ENCODE measurements around the gene CEP57L1.

- no peak for TF ChIP-seq MLLT1 (IDR thresholded peaks at IDR 0.05)
- TF ChIP-seq BACH1 (IDR thresholded peaks at IDR 0.05; ENCODE audit: borderline replicate concordance) = no peak
- no peak for TF ChIP-seq NFYA (IDR thresholded peaks at IDR 0.05; ENCODE audit: borderline replicate concordance, low read depth, low read length)
- TF ChIP-seq POLR2AphosphoS5 (IDR thresholded peaks at IDR 0.05; ENCODE audit: low read length) = no peak
Observed at GRCh38 chr6:109182578-109182977, 87.3 kb downstream of the CEP57L1 start.
